GM18511 (cell line): Measurements from ENCODE around the gene PKD1.

ENCODE experiments used
- ATAC-seq: cut with Tn5 transposase; IDR thresholded peaks from one replicate; pipeline ENCODE4 v1.9.1; 2021; ENCODE audit warnings: mild to moderate bottlenecking, moderate library complexity; ENCODE audit not compliant: unreplicated experiment

Gene PKD1

GRCh38 chr16:2170587-2171435 is 35.1 kb upstream of the PKD1 start:
- no peak for ATAC-seq

GRCh38 chr16:2170080-2170479 is 34.4 kb upstream of the PKD1 start:
- no peak for ATAC-seq

- no peak for ATAC-seq
Observed at GRCh38 chr16:2167068-2167638, 31.5 kb upstream of the PKD1 start.

- no peak for ATAC-seq
Observed at GRCh38 chr16:2166263-2167067, 30.8 kb upstream of the PKD1 start.

GRCh38 chr16:2165861-2166260 is 30.2 kb upstream of the PKD1 start:
- ATAC-seq, result no peak

- no peak for ATAC-seq
Observed at GRCh38 chr16:2163211-2163881, 27.6 kb upstream of the PKD1 start.

- no peak for ATAC-seq
Observed at GRCh38 chr16:2162676-2163118, 27.0 kb upstream of the PKD1 start.

- ATAC-seq, result no peak
Observed at GRCh38 chr16:2161911-2162310, 26.2 kb upstream of the PKD1 start.

GRCh38 chr16:2160915-2161551 is 25.3 kb upstream of the PKD1 start:
- no peak for ATAC-seq

GRCh38 chr16:2159175-2159838 is 23.6 kb upstream of the PKD1 start:
- ATAC-seq, result no peak

GRCh38 chr16:2158262-2158638 is 22.6 kb upstream of the PKD1 start:
- no peak for ATAC-seq

GRCh38 chr16:2157480-2158261 is 22.0 kb upstream of the PKD1 start:
- no peak for ATAC-seq

GRCh38 chr16:2156849-2157224 is 21.1 kb upstream of the PKD1 start:
- no peak for ATAC-seq

- no peak for ATAC-seq
Observed at GRCh38 chr16:2155977-2156848, 20.5 kb upstream of the PKD1 start.

- ATAC-seq, result peak; percentile 88
Observed at GRCh38 chr16:2155091-2155950, 19.6 kb upstream of the PKD1 start, which contains the start of gene TRAF7. TRAF7 (plus strand) TSS chr16:2155782; CDS start chr16:2163921, 8,139 bp downstream.

GRCh38 chr16:2154533-2155090 is 18.9 kb upstream of the PKD1 start:
- no peak for ATAC-seq
